ENCODE data around the gene GUCY2D.

GUCY2D gene

DNA sequence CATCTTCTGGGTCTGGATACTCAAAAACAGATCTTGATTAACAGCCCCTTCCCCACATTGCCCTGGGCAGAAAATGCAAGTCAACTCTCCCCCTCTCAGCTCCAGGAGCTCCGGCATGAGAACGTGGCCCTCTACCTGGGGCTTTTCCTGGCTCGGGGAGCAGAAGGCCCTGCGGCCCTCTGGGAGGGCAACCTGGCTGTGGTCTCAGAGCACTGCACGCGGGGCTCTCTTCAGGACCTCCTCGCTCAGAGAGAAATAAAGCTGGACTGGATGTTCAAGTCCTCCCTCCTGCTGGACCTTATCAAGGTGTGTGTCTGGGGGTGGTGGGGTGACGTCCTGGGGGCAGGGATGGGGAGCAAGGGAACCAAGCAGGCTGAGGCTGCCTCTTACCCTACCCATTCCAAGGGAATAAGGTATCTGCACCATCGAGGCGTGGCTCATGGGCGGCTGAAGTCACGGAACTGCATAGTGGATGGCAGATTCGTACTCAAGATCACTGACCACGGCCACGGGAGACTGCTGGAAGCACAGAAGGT is 9.7 kb downstream of the GUCY2D start:
- TF ChIP-seq, protein P1, sequence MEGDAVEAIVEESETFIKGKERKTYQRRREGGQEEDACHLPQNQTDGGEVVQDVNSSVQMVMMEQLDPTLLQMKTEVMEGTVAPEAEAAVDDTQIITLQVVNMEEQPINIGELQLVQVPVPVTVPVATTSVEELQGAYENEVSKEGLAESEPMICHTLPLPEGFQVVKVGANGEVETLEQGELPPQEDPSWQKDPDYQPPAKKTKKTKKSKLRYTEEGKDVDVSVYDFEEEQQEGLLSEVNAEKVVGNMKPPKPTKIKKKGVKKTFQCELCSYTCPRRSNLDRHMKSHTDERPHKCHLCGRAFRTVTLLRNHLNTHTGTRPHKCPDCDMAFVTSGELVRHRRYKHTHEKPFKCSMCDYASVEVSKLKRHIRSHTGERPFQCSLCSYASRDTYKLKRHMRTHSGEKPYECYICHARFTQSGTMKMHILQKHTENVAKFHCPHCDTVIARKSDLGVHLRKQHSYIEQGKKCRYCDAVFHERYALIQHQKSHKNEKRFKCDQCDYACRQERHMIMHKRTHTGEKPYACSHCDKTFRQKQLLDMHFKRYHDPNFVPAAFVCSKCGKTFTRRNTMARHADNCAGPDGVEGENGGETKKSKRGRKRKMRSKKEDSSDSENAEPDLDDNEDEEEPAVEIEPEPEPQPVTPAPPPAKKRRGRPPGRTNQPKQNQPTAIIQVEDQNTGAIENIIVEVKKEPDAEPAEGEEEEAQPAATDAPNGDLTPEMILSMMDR (IDR thresholded peaks at IDR 0.05; ENCODE audit: insufficient read depth, low read length, poor library complexity, severe bottlenecking), result no peak
- Histone ChIP-seq H3K4me3 (replicated peaks; ENCODE audit: low read depth, low read length) (no peak overlapping the region), H3K36me3 (ENCODE audit: control insufficient read depth, insufficient read depth, low read length) (no peaks in the 10 kb centered on the region), H3K27me3 (replicated peaks; ENCODE audit: control insufficient read depth, insufficient read depth, low read length) (peaks cover 4% of the 10 kb centered on the region)
- no peak for DNase-seq (ENCODE audit: extremely low read depth, insufficient read length)

DNA sequence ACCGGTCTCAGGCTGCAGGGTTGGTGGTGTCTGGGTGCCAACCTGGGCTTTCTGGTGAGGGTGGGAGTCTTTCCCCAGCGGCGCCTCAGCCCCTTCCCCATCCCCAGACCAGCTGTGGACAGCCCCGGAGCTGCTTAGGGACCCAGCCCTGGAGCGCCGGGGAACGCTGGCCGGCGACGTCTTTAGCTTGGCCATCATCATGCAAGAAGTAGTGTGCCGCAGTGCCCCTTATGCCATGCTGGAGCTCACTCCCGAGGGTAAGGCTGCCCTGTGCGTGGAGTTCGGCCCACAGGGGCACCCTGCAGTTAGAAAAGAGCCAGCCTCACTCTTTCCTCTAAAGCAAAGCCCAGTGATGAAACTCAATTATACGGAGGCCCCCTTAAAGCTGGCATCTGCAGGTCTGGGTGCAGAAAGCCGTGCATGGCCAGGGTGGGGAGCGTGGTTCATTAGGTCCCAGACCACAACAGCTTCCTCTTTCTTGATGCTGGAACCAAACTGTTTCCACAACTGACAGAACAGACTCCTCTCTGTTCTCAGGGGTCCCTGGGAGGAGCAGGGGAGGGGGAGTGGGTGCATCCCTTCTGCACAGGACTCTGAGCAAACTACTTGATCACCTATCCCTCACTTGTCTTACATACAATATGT is 10.7 kb downstream of the GUCY2D start:
- TF ChIP-seq, protein P1 (IDR thresholded peaks at IDR 0.05; ENCODE audit: insufficient read depth, low read length, poor library complexity, severe bottlenecking), result no peak
- DNase-seq (ENCODE audit: extremely low read depth, insufficient read length), result no peak
- peaks cover 4% of the 10 kb centered on the region for H3K27me3 ChIP-seq (replicated peaks; ENCODE audit: control insufficient read depth, insufficient read depth, low read length)
- H3K4me3 ChIP-seq (replicated peaks; ENCODE audit: low read depth, low read length), result no peak overlapping the region
- H3K36me3 ChIP-seq (ENCODE audit: control insufficient read depth, insufficient read depth, low read length), result no peaks in the 10 kb centered on the region

DNA sequence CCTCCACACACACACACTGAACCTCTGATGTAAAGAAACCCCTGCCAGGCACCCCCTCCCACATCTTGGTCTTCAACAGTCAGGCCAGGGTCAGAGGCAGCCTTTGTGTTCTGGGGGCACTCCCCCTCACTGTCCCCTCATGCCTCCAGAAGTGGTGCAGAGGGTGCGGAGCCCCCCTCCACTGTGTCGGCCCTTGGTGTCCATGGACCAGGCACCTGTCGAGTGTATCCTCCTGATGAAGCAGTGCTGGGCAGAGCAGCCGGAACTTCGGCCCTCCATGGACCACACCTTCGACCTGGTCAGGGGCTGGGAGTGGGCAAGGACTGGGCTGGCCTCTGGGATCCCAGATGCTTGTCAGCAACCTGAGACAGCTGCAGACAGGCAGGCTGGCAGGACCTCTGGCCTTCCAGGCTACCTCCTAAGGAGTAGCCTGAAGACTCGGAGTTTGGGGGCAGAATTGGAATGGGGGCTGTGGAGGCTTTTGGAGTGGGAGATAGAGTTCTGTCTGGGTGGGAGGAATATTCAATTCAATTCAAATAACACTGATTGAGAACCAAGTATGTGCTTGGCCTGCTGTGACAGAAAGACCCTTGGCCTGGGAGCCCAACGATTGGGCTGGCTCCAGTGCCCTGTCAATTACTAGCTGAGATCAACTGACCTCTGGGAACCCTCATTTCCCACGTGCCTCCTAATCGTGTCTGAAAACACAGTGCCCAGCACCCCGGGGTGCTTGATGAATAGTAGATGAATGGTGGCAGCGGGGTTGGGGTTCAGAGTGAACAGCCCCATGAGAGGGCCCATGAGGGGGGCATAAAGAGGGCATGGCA is 11.5 kb downstream of the GUCY2D start:
- Histone ChIP-seq H3K36me3 (ENCODE audit: control insufficient read depth, insufficient read depth, low read length) (no peaks in the 10 kb centered on the region), H3K4me3 (replicated peaks; ENCODE audit: low read depth, low read length) (no peak overlapping the region), H3K27me3 (replicated peaks; ENCODE audit: control insufficient read depth, insufficient read depth, low read length) (peaks cover 4% of the 10 kb centered on the region)
- TF ChIP-seq, protein P1 (IDR thresholded peaks at IDR 0.05; ENCODE audit: insufficient read depth, low read length, poor library complexity, severe bottlenecking), result no peak
- DNase-seq (ENCODE audit: extremely low read depth, insufficient read length), result no peak

DNA sequence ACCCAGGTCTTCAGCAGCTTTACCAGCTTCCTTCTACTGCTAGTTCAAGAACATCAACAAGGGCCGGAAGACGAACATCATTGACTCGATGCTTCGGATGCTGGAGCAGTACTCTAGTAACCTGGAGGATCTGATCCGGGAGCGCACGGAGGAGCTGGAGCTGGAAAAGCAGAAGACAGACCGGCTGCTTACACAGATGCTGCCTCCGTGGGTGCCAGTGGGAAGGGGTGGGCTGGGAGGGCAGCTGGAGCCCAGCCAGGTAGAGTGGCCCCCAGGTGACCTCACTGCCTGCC is 12.1 kb downstream of the GUCY2D start:
- Histone ChIP-seq H3K4me3 (replicated peaks; ENCODE audit: low read depth, low read length) (no peak overlapping the region), H3K36me3 (ENCODE audit: control insufficient read depth, insufficient read depth, low read length) (no peaks in the 10 kb centered on the region), H3K27me3 (replicated peaks; ENCODE audit: control insufficient read depth, insufficient read depth, low read length) (peaks cover 4% of the 10 kb centered on the region)
- no peak for DNase-seq (ENCODE audit: extremely low read depth, insufficient read length)
- TF ChIP-seq, protein P1 (IDR thresholded peaks at IDR 0.05; ENCODE audit: insufficient read depth, low read length, poor library complexity, severe bottlenecking), result no peak

DNA sequence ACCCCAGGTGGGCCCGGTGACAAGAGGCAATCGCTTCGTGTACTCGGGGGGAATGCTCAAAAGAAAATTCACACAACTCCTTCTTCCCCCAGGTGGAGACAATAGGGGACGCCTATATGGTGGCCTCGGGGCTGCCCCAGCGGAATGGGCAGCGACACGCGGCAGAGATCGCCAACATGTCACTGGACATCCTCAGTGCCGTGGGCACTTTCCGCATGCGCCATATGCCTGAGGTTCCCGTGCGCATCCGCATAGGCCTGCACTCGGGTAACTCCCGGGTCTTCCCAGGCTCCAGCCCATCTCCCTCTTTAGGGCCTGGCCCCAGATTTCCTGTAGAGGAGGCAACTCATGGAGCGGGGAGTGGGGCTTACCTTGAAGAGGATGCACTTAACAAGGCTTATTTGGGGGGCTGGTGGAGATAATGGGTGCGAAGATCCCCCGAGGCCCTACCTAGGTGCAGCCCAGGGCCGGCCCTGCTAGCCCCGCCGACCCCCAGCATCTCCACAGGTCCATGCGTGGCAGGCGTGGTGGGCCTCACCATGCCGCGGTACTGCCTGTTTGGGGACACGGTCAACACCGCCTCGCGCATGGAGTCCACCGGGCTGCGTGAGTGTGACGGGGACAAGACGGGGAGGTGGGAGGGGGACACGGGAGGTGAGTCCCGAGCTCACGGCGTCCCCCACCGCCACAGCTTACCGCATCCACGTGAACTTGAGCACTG is 13.0 kb downstream of the GUCY2D start:
- Histone ChIP-seq H3K36me3 (ENCODE audit: control insufficient read depth, insufficient read depth, low read length) (no peaks in the 10 kb centered on the region), H3K27me3 (replicated peaks; ENCODE audit: control insufficient read depth, insufficient read depth, low read length) (peaks cover 4% of the 10 kb centered on the region), H3K4me3 (replicated peaks; ENCODE audit: low read depth, low read length) (no peak overlapping the region)
- DNase-seq (ENCODE audit: extremely low read depth, insufficient read length), result no peak
- TF ChIP-seq, protein P1 (IDR thresholded peaks at IDR 0.05; ENCODE audit: insufficient read depth, low read length, poor library complexity, severe bottlenecking), result no peak
